CD4-positive, alpha-beta T cell treated with Interleukin-15 for 1 hour (primary cell): ENCODE measurements around the gene PHLDB1.

Source experiments
- DNase-seq: peaks from one replicate; pipeline ENCODE4 v3.0.0-alpha.2; 2020

The PHLDB1 gene

DNA sequence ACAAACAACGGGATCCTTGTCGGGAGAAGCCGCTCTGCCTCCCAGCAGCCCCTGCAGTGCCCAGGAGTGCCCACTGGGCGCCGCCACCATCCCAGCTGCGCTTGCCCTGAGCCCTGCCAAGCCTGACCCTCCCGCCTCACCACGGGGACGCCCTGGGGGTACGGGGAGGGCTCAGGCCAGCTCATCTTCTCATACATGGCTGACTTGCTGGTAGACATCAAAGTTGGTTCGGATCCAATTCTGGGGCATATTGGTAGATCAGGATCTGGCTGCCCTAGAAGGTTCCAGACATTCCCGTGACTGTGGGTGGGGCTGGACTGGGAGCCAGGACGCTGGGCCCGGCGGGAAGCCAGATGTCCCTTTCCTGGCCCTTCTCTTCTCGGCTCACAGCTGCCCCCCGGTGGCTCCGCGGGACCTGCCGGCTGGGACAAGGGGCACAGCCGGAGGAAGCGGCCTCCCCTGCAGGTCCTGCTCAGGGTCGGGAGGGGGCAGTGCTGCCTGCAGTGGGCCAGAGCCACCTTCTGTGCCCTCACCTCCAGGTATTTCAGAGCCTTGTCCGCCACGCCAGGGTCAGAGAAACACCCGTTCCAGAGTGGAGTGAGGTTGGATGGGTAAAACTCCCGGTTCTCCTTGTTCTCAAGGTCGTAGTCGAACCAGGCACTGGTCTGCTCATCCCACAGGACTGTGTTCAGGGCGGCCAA is 82.6 kb downstream of the PHLDB1 start:
- DNase-seq, result peak; percentile 88

DNA sequence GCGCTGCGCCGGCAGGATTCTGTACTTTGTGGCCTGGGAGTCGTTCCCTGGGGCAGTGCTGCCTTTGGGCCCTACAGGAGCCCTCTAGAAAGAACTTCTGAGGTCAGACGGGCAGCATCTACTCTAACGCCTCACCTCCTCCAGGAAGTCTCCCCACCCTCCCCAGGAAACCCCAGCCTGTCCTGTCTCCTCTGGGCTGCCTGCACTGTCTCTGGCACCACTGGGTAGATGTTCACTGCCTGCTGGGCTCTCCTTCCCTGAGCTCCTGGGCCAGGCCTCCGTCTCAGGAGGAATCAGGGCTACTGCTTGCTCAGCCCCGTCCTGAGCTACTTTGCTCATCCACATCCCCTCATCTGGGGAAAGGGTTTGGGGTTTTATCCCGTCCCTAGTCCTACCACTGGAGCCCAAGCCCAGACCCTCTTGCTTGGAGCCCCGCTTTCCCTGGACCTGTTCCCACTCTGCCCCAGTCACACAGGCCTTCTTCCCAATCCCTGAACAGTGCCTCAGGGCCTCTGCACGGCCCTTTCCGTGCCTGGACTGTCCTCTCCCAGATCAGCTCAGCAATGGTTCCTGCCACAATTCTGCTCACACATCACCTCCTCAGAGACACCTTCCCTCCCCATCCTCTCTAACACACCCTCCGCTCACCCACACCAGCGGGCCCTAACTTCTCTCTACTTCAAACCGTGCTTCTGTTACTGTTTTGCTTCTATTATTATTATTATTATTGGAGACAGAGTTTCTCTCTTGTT is 83.3 kb downstream of the PHLDB1 start:
- DNase-seq, result no peak

GRCh38 chr11:118691926-118692830 is 84.8 kb downstream of the PHLDB1 start:
- DNase-seq, result peak; percentile 69

DNA sequence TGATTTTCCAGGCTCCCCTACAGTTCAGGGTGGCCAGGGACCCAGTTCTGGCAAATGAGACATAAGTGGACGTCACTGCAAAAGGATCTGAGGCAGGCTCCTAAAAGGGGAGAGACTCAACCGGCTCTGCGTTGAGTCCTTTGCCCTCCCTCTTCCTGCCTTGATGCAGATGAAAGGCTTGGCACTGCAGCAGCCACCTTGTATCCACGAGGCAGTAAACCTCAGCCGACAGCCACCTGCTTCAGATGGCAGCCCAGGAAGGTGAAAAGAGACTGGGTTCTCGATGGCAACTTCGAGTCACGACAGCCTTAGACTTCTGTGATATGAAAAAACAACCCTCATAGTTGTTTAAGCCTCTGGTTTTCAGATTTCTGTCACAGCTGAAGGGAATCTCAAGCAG is 86.8 kb downstream of the PHLDB1 start:
- no peak for DNase-seq

GRCh38 chr11:118694771-118695170 is 87.4 kb downstream of the PHLDB1 start:
- DNase-seq, result no peak

DNA sequence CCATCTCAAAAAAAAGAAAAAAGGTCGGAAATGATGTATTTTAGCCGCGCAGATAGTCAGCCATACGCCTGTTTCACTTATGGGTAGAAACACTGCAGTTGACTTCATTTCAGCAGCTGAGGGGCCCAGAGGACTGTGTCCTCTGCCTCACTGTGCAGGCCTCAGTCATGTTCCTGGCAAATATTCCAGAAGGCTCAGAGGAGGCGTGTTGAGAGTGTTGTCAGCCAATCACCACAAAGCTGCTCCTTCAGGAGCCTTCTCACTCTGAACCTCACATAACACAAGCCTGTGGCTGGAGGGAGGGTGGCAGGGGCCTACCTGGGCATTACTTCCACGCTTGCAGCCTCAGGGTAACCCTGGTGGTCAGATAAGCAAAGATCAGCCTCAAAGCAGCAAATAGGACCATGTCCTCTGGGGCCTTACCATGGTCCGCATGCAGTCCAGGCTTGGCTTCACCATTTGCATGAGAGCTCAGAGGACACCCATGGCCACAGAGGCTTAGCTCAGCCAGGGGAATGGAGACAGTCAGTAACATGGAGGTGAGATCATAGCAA is 89.3 kb downstream of the PHLDB1 start:
- no peak for DNase-seq

GRCh38 chr11:118697346-118697745 is 89.9 kb downstream of the PHLDB1 start:
- no peak for DNase-seq

DNA sequence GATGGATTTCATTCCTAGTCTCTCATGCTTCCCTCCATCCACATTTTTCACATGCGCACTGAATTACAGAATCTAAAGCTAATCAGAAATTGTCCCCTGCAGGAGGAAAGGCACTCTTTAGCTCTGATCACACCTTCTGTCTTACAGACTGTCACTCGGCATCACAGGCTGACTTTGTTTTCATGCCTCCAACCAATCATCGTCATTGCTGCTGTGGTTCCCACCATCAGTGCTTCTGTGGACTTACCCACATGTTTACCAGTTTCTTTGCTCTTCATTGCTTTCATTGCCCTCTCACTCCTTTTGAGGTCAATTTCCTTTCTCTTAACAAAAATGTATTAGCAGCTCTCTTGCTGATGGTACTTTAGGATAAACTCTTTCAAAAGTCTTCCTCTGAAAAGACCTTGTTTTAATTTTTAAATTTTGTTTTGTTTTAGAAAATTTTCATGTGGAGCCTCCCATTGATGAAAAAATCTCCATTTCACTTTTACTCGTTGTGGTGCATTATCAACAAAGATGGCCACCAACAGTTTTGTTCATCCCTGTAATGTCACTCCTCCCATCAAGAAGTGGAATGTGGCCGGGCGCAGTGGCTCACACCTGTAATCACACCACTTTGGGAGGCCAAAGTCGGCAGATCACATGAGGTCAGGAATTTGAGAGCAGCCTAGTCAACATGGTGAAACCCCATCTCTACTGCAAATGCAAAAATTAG is 92.2 kb downstream of the PHLDB1 start:
- peak; percentile 82 for DNase-seq

- DNase-seq, result no peak
Observed at GRCh38 chr11:118703563-118704106, 96.2 kb downstream of the PHLDB1 start.

GRCh38 chr11:118705111-118705741 is 97.8 kb downstream of the PHLDB1 start:
- DNase-seq, result peak; percentile 57

- DNase-seq, result no peak
Observed at GRCh38 chr11:118705791-118706545, 98.6 kb downstream of the PHLDB1 start.

GRCh38 chr11:118706546-118706825 is 99.1 kb downstream of the PHLDB1 start:
- no peak for DNase-seq
